T-helper 1 cell treated with Interleukin-12 subunit alpha and Interleukin-12 subunit beta and Interleukin-4 antibody, amounts not matched to agents 30 ng/mL and 1 ng/mL, for 36 hours (primary cell): ENCODE results near the gene ARL4A. TPM values are rescaled to one million over a fixed set of nuclear protein-coding genes. Genes with fewer than 3 reads are reported as not detected.
"Not testable (repeated sequence)": the region's sequence is repeated elsewhere in the genome, so short reads cannot be mapped to it uniquely, and the experiment has no call there.

Source experiments
- intact Hi-C: fragments of 100-400 bp; cut with micrococcal nuclease; formaldehyde crosslinking; loops from one replicate; pipeline ENCODE4 v1.15.1; 2024
- total RNA-seq: library from RNA; stranded (reverse); gene quantifications from 2 replicates; pipeline ENCODE4 v1.2.3, GENCODE V29; 2022

The ARL4A gene
- total RNA-seq, 1 donor from 2014 or later, result 10.2 TPM

- intact Hi-C loops, result no loop called here
Measured at GRCh38 chr7:12661581-12661980, 25.9 kb upstream of the ARL4A start.

- intact Hi-C loops, result no loop called here
Measured at GRCh38 chr7:12670000-12670729, 17.3 kb upstream of the ARL4A start.

- intact Hi-C loops, result no loop called here
Measured at GRCh38 chr7:12670743-12671520, 16.5 kb upstream of the ARL4A start.

GRCh38 chr7:12673436-12673835, 14.0 kb upstream of the ARL4A start:
- intact Hi-C loops, result not testable (repeated sequence)

GRCh38 chr7:12674053-12674452, 13.4 kb upstream of the ARL4A start:
- intact Hi-C loops, result loop anchor here (2.0 kb wide), 1 partner anchor 35 kb away; no protein-coding TSS in a partner anchor

- intact Hi-C loops, result loop anchor here (1.0 to 5.0 kb wide), 6 partner anchors 11 to 1783 kb away; no protein-coding TSS in a partner anchor
Measured at GRCh38 chr7:12674861-12675260, 12.6 kb upstream of the ARL4A start.

- intact Hi-C loops, result loop anchor here (5.0 kb wide), 1 partner anchor 117 kb away; no protein-coding TSS in a partner anchor
Measured at GRCh38 chr7:12683678-12684585, 3.5 kb upstream of the ARL4A start.

GRCh38 chr7:12684733-12685132, 2.7 kb upstream of the ARL4A start:
- intact Hi-C loops, result loop anchor here (5.0 kb wide), 2 partner anchors 117 to 433 kb away; no protein-coding TSS in a partner anchor

GRCh38 chr7:12685550-12685949, 1.9 kb upstream of the ARL4A start:
- intact Hi-C loops, result loop anchor here (5.0 kb wide), 1 partner anchor 432 kb away; no protein-coding TSS in a partner anchor

GRCh38 chr7:12686234-12686890, 1.1 kb upstream of the ARL4A start:
- intact Hi-C loops, result loop anchor here (1.0 to 5.0 kb wide), 7 partner anchors 11 to 1714 kb away; partner anchors contain the start of gene PHF14

- intact Hi-C loops, result loop anchor here (1.0 to 5.0 kb wide), 7 partner anchors 28 to 1715 kb away; partner anchors contain the start of genes PHF14 and TMEM106B
Measured at GRCh38 chr7:12687718-12688171, 312 bp downstream of the ARL4A start.

GRCh38 chr7:12688485-12689170, 1.2 kb downstream of the ARL4A start:
- intact Hi-C loops, result loop anchor here (5.0 kb wide), 1 partner anchor 429 kb away; no protein-coding TSS in a partner anchor

GRCh38 chr7:12689451-12689850, 2.0 kb downstream of the ARL4A start:
- intact Hi-C loops, result loop anchor here (5.0 kb wide), 1 partner anchor 428 kb away; no protein-coding TSS in a partner anchor

- intact Hi-C loops, result no loop called here
Measured at GRCh38 chr7:12690041-12690878, 2.8 kb downstream of the ARL4A start.

- intact Hi-C loops, result not testable (repeated sequence)
Measured at GRCh38 chr7:12691388-12691787, 4.0 kb downstream of the ARL4A start.

- intact Hi-C loops, result no loop called here
Measured at GRCh38 chr7:12692035-12692434, 4.6 kb downstream of the ARL4A start.

GRCh38 chr7:12692479-12693259, 5.2 kb downstream of the ARL4A start:
- intact Hi-C loops, result no loop called here

GRCh38 chr7:12694817-12695216, 7.4 kb downstream of the ARL4A start:
- intact Hi-C loops, result no loop called here
